NCI-H510A treated with DMSO at 0.1 percent for 48 hours (cell line): ENCODE measurements around the gene MAST4.

Experiments used
- DNase-seq: peaks from one replicate; lab custom pipeline; 2025; lab: John Stamatoyannopoulos, UW

The MAST4 gene

GRCh38 chr5:67189931-67190330, 593.7 kb downstream of the MAST4 start:
- DNase-seq = no peak

- DNase-seq = no peak
Observed at GRCh38 chr5:67190410-67190809, 594.2 kb downstream of the MAST4 start.

- DNase-seq = no peak
Observed at GRCh38 chr5:67190861-67191260, 594.7 kb downstream of the MAST4 start.

GRCh38 chr5:67192719-67193438, 596.7 kb downstream of the MAST4 start:
- DNase-seq = no peak

- DNase-seq = no peak
Observed at GRCh38 chr5:67193439-67193807, 597.2 kb downstream of the MAST4 start.

- no peak for DNase-seq
Observed at GRCh38 chr5:67194166-67194565, 598.0 kb downstream of the MAST4 start.

GRCh38 chr5:67195406-67196275, 599.4 kb downstream of the MAST4 start:
- DNase-seq = no peak

- no peak for DNase-seq
Observed at GRCh38 chr5:67196537-67197059, 600.4 kb downstream of the MAST4 start, which contains the start of gene CD180. CD180 (minus strand) TSS chr5:67196799; CDS start chr5:67196641, 158 bp downstream.

- DNase-seq = no peak
Observed at GRCh38 chr5:67197536-67197935, 601.3 kb downstream of the MAST4 start.

GRCh38 chr5:67198917-67199316, 602.7 kb downstream of the MAST4 start:
- DNase-seq = no peak

- no peak for DNase-seq
Observed at GRCh38 chr5:67199859-67200258, 603.7 kb downstream of the MAST4 start.

GRCh38 chr5:67200809-67201562, 604.8 kb downstream of the MAST4 start:
- DNase-seq = no peak

- no peak for DNase-seq
Observed at GRCh38 chr5:67201897-67202549, 605.8 kb downstream of the MAST4 start.

GRCh38 chr5:67202828-67203227, 606.6 kb downstream of the MAST4 start:
- no peak for DNase-seq

GRCh38 chr5:67203701-67204074, 607.5 kb downstream of the MAST4 start:
- no peak for DNase-seq

GRCh38 chr5:67204821-67205220, 608.6 kb downstream of the MAST4 start:
- no peak for DNase-seq

GRCh38 chr5:67205981-67206380, 609.8 kb downstream of the MAST4 start:
- DNase-seq = no peak

GRCh38 chr5:67206461-67206860, 610.3 kb downstream of the MAST4 start:
- DNase-seq = no peak

- DNase-seq = no peak
Observed at GRCh38 chr5:67206929-67207328, 610.7 kb downstream of the MAST4 start.

- DNase-seq = no peak
Observed at GRCh38 chr5:67208403-67208802, 612.2 kb downstream of the MAST4 start.

- peak; percentile 49 for DNase-seq
Observed at GRCh38 chr5:67209141-67209771, 613.1 kb downstream of the MAST4 start.
